ENCODE measurements around the gene CHTF18. TPM values are rescaled to one million over a fixed set of nuclear protein-coding genes. Genes with fewer than 3 reads are reported as not detected.

CHTF18 gene
- total and polyA plus RNA-seq, 2 donors from 2014 or later = 4.2 to 16.0 TPM

DNA sequence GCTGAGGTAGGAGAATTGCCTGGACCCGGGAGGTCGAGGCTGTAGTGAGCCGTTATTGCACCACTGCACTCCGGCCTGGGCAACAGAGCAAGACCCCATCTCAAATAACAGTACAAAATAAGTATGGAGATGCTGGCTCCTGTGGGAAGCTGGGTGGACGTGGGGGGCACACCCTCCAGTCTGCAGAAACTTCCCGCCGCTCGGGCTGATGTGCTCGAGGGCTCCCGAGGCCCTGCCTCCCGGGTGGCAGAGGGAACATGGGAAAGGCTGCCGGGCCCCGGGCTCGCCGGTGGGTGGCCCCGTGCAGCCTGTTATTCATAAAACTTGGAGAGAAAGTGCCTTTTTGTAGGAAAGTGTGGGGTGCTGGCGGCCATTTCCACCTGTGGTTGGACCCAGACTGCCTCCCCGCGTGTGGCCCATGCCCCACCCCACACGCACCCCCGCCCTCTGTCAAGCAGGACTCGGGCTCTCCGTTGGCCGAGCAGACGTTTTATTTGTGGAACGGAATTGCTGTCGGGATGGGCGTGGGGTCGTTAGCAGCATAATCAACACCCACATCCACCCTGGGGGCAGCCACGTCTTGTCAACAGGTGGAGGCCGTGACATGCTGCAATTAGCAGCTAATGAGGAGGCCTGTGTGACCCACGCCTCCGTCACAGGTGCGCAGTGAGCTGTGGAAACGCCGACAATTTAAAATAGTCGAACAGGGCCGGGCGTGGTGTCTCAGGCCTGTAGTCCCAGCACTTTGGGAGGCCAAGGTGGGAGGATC lies 40.3 kb upstream of the CHTF18 start:
- Histone ChIP-seq H3K36me3 (ENCODE audit: control insufficient read depth in 2 of 3, insufficient read depth in 3 of 3, low read length in 3 of 3) (no peaks in the 10 kb centered on the region), H3K4me3 (ENCODE audit: low read length in 3 of 3) (no peak overlapping the region), H3K9me3 (ENCODE audit: control insufficient read depth in 2 of 3, insufficient read depth in 1 of 3, low read length in 3 of 3) (no peaks in the 10 kb centered on the region), H3K4me1 (ENCODE audit: control insufficient read depth in 2 of 3, insufficient read depth in 2 of 3, low read depth in 1 of 3, low read length in 3 of 3) (no peaks in the 10 kb centered on the region), H3K9ac (ENCODE audit: low read length in 3 of 3) (no peak overlapping the region), H3K27me3 (ENCODE audit: control insufficient read depth, insufficient read depth, low read length) (no peaks in the 10 kb centered on the region), H3K27ac (ENCODE audit: low read depth in 2 of 2, low read length in 2 of 2) (no peak overlapping the region)
- FAIRE-seq (no peak), DNase-seq (peak in 1 of 5 donors; percentile 43)
- TF ChIP-seq, protein P1, sequence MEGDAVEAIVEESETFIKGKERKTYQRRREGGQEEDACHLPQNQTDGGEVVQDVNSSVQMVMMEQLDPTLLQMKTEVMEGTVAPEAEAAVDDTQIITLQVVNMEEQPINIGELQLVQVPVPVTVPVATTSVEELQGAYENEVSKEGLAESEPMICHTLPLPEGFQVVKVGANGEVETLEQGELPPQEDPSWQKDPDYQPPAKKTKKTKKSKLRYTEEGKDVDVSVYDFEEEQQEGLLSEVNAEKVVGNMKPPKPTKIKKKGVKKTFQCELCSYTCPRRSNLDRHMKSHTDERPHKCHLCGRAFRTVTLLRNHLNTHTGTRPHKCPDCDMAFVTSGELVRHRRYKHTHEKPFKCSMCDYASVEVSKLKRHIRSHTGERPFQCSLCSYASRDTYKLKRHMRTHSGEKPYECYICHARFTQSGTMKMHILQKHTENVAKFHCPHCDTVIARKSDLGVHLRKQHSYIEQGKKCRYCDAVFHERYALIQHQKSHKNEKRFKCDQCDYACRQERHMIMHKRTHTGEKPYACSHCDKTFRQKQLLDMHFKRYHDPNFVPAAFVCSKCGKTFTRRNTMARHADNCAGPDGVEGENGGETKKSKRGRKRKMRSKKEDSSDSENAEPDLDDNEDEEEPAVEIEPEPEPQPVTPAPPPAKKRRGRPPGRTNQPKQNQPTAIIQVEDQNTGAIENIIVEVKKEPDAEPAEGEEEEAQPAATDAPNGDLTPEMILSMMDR (IDR thresholded peaks at IDR 0.05; ENCODE audit: borderline replicate concordance, extremely low read depth, insufficient read depth) = no peak
- intact Hi-C loops (cut with DNase I) = no loop called here

DNA sequence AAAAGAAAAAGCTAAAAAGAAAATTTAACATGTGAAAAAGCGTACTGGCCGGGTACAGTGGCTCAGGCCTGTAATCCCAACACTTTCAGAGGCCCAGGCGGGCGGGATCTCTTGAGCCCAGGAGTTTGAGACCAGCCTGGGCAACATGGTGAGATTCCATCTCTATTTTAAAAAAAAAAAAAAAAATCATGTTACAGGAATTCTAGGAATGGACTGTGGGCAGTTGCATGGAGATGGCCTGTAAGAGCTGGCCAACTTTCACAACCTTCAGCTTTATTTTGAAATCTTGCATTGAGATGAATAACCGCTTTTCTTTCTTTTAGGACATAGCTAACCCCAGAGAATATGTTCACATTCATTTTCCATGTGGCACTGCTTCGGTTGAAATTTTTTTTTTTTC lies 39.4 kb upstream of the CHTF18 start:
- no peak overlapping the region for H3K4me3 ChIP-seq (ENCODE audit: low read length in 3 of 3)
- TF ChIP-seq, protein P1 (IDR thresholded peaks at IDR 0.05; ENCODE audit: borderline replicate concordance, extremely low read depth, insufficient read depth) = no peak
- intact Hi-C loops (cut with DNase I) = no loop called here
- H3K9me3 ChIP-seq (ENCODE audit: control insufficient read depth in 2 of 3, insufficient read depth in 1 of 3, low read length in 3 of 3) = no peaks in the 10 kb centered on the region
- no peak overlapping the region for H3K9ac ChIP-seq (ENCODE audit: low read length in 3 of 3)
- H3K27ac ChIP-seq (ENCODE audit: low read depth in 2 of 2, low read length in 2 of 2) = no peak overlapping the region
- no peaks in the 10 kb centered on the region for H3K4me1 ChIP-seq (ENCODE audit: control insufficient read depth in 2 of 3, insufficient read depth in 2 of 3, low read depth in 1 of 3, low read length in 3 of 3)
- no peaks in the 10 kb centered on the region for H3K27me3 ChIP-seq (ENCODE audit: control insufficient read depth, insufficient read depth, low read length)
- DNase-seq (no peak), FAIRE-seq (no peak)
- H3K36me3 ChIP-seq (ENCODE audit: control insufficient read depth in 2 of 3, insufficient read depth in 3 of 3, low read length in 3 of 3) = no peaks in the 10 kb centered on the region

DNA sequence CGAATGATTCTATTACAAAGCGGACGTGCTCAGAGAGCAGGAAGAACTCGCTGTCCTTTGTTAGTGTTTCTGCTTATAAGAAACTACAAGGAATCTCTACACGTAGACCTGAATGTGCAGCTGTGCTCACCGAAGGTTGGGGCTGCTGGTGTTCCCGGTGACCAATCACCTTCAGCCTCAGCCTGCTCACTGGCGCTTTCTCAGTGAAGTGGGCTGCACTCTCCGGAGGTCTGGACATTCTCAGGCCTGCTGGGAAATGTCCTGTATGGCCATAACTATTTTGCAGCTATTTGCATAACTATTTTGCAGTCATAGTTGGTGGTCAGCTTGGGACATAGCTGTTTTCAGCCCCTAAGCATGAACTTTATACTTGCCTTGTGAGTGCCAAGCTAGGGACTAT lies 37.9 kb upstream of the CHTF18 start:
- H3K4me1 ChIP-seq (ENCODE audit: control insufficient read depth in 2 of 3, insufficient read depth in 2 of 3, low read depth in 1 of 3, low read length in 3 of 3) = no peaks in the 10 kb centered on the region
- no peak overlapping the region for H3K27ac ChIP-seq (ENCODE audit: low read depth in 2 of 2, low read length in 2 of 2)
- no peaks in the 10 kb centered on the region for H3K27me3 ChIP-seq (ENCODE audit: control insufficient read depth, insufficient read depth, low read length)
- H3K9ac ChIP-seq (ENCODE audit: low read length in 3 of 3) = no peak overlapping the region
- H3K9me3 ChIP-seq (ENCODE audit: control insufficient read depth in 2 of 3, insufficient read depth in 1 of 3, low read length in 3 of 3) = no peaks in the 10 kb centered on the region
- no peak for FAIRE-seq
- peak in 3 of 5 donors; percentile 52 to 58 (median 57) for DNase-seq
- no peak overlapping the region for H3K4me3 ChIP-seq (ENCODE audit: low read length in 3 of 3)
- no peaks in the 10 kb centered on the region for H3K36me3 ChIP-seq (ENCODE audit: control insufficient read depth in 2 of 3, insufficient read depth in 3 of 3, low read length in 3 of 3)
- TF ChIP-seq, protein P1 (IDR thresholded peaks at IDR 0.05; ENCODE audit: borderline replicate concordance, extremely low read depth, insufficient read depth) = no peak
- intact Hi-C loops (cut with DNase I) = no loop called here

Data from kidney (tissue), 14 donors.